ENCODE data around the gene HABP4. TPM values are rescaled to one million over a fixed set of nuclear protein-coding genes. Genes with fewer than 3 reads are reported as not detected.

Gene HABP4
- polyA plus RNA-seq, 1 experiment: 10.8 TPM

DNA sequence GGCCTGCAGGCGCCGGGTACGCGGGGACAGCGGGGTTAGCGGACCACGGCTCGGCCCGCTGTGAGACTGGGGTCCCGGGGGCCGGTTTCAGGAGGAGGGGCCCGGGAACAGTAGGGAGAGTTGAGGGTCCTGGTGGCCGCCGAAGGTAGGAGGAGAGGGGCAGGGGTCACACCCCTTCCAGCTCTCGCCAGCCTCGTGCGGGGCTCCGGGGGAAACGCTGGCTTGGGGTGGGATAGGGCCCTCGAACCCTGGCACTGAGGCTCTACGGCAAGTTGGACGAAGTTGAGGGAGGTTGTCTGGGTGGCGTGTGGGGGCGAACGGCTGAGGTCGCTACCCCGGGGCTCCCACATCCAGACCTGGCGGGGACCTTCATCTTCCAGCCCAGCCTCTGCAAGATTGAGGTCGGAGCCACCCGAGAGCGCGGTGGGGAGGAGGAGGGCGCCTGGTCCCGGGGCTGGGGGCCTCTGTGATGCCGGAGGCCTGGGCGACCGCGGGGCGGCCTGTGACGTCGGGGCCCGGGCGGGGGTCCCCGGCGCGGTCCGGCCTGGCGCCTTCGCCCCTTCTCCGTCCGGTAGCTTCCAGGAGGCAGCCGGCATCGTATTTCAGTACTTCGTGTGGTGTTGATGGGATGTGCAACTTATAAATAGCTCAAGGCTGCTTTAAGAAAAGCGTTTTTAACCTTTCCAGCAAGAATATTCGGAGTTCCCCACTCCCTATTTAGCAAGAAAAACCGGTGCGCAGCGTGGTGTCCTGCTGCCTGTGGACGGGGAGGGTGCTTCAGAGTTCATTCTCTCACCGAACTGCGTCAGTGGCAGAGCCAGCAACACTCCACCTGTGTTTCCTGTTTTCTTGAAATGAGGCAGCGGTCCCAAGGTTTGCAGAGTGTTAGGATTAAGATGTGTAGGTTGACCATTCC, 902 bp downstream of the HABP4 start:
- POLR2A ChIA-PET: interaction anchor here (1.3 to 1.4 kb wide), 2 partner anchors 27 to 68 kb away, joined by 3 read pairs; no protein-coding TSS in a partner anchor
- DNase-seq (ENCODE audit: low read depth, low spot score): no peak
- Histone ChIP-seq H3K9me3 (ENCODE audit: control insufficient read depth, insufficient read depth, low read length) (no peaks in the 10 kb centered on the region), H3K27ac (ENCODE audit: low read depth, low read length) (no peak overlapping the region), H3K27me3 (ENCODE audit: control insufficient read depth, insufficient read depth, low read length) (no peaks in the 10 kb centered on the region), H3K4me3 (ENCODE audit: low read depth, low read length) (peak overlapping the region; percentile 81)
- CTCF ChIA-PET: interaction anchor here (0.6 to 2.9 kb wide), 8 partner anchors 9 to 220 kb away, joined by 3 to 10 read pairs (median 6); no protein-coding TSS in a partner anchor
- TF ChIP-seq, protein P1, sequence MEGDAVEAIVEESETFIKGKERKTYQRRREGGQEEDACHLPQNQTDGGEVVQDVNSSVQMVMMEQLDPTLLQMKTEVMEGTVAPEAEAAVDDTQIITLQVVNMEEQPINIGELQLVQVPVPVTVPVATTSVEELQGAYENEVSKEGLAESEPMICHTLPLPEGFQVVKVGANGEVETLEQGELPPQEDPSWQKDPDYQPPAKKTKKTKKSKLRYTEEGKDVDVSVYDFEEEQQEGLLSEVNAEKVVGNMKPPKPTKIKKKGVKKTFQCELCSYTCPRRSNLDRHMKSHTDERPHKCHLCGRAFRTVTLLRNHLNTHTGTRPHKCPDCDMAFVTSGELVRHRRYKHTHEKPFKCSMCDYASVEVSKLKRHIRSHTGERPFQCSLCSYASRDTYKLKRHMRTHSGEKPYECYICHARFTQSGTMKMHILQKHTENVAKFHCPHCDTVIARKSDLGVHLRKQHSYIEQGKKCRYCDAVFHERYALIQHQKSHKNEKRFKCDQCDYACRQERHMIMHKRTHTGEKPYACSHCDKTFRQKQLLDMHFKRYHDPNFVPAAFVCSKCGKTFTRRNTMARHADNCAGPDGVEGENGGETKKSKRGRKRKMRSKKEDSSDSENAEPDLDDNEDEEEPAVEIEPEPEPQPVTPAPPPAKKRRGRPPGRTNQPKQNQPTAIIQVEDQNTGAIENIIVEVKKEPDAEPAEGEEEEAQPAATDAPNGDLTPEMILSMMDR (IDR thresholded peaks at IDR 0.05; ENCODE audit: low read depth, low read length): no peak

DNA sequence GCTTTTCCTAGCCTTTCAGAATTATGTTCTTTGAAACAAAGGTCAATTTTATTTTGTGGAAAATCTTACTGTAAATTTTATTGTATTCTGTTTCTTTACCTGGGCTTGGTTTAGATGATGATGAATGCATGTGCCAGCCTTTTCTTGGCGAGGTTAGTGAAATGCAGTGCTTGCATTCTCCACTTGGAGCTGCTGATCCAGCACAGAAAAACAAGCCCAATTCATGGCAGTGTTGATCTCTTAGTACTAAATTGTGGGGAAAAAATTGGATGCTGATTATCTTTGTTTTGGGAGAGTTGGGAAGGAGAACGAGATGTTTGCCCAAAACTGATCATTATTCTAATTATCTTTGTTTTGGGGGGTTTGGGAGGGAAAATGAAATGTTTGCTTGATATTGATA, 3.7 kb downstream of the HABP4 start:
- no peak overlapping the region for H3K27ac ChIP-seq (ENCODE audit: low read depth, low read length)
- TF ChIP-seq, protein P1 (IDR thresholded peaks at IDR 0.05; ENCODE audit: low read depth, low read length): peak; percentile 75
- ChIA-PET POLR2A (interaction anchor here (0.7 kb wide), 1 partner anchor 197 kb away, joined by 11 read pairs; no protein-coding TSS in a partner anchor), CTCF (interaction anchor here (1.5 to 2.9 kb wide), 2 partner anchors 201 to 213 kb away, joined by 3 to 8 read pairs; no protein-coding TSS in a partner anchor)
- H3K4me3 ChIP-seq (ENCODE audit: low read depth, low read length): no peak overlapping the region
- H3K27me3 ChIP-seq (ENCODE audit: control insufficient read depth, insufficient read depth, low read length): no peaks in the 10 kb centered on the region
- DNase-seq (ENCODE audit: low read depth, low spot score): no peak
- H3K9me3 ChIP-seq (ENCODE audit: control insufficient read depth, insufficient read depth, low read length): no peaks in the 10 kb centered on the region

DNA sequence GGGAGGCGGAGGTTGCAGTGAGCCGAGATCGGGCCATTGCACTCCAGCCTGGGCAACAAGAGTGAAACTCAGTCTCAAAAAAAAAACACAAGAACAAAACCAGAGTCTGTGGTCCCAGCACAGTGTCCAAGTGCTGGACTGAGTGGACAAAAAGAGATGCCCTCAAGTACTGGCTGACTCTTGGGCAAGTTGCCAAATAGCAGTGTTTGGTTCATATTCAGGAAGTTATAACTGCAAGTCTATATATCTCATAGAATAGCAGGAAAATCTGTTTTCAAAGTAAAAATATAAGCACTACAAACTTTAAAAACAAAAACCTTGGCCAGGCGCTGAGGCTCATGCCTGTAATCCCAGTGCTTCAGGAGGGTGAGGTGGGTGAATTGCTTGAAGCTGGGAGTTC, 7.3 kb downstream of the HABP4 start:
- ChIA-PET CTCF (interaction anchor here (1.7 kb wide), 1 partner anchor 14 kb away, joined by 4 read pairs; no protein-coding TSS in a partner anchor), POLR2A (no interaction called here)
- TF ChIP-seq, protein P1 (IDR thresholded peaks at IDR 0.05; ENCODE audit: low read depth, low read length): no peak
- Histone ChIP-seq H3K4me3 (ENCODE audit: low read depth, low read length) (no peak overlapping the region), H3K27me3 (ENCODE audit: control insufficient read depth, insufficient read depth, low read length) (no peaks in the 10 kb centered on the region), H3K9me3 (ENCODE audit: control insufficient read depth, insufficient read depth, low read length) (no peaks in the 10 kb centered on the region), H3K27ac (ENCODE audit: low read depth, low read length) (no peak overlapping the region)
- no peak for DNase-seq (ENCODE audit: low read depth, low spot score)

DNA sequence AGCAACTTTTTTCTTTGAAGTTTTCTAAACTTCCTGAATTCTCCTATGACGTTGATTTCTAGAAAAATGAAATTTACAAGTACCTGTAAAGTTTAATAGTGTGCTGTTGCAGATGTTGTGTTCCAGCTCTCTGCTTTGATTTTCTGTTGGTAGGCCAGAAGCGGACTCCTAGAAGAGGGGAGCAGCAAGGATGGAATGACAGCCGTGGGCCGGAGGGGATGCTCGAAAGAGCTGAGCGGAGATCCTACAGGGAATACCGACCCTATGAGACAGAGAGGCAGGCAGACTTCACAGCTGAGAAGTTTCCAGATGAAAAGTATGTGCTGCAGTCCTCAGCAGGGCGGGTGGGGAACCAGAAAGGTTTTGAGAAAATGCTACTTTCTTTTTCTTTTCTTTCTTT, 8.3 kb downstream of the HABP4 start:
- no peak overlapping the region for H3K4me3 ChIP-seq (ENCODE audit: low read depth, low read length)
- no peaks in the 10 kb centered on the region for H3K9me3 ChIP-seq (ENCODE audit: control insufficient read depth, insufficient read depth, low read length)
- ChIA-PET CTCF (no interaction called here), POLR2A (no interaction called here)
- no peaks in the 10 kb centered on the region for H3K27me3 ChIP-seq (ENCODE audit: control insufficient read depth, insufficient read depth, low read length)
- H3K27ac ChIP-seq (ENCODE audit: low read depth, low read length): no peak overlapping the region
- TF ChIP-seq, protein P1 (IDR thresholded peaks at IDR 0.05; ENCODE audit: low read depth, low read length): no peak
- DNase-seq (ENCODE audit: low read depth, low spot score): no peak
